HG02571 (cell line): ENCODE measurements around the gene THUMPD1.
A peak's percentile ranks its signal among the peaks of the same experiment; 100 is the strongest.
"Not testable (repeated sequence)": the region's sequence is repeated elsewhere in the genome, so short reads cannot be mapped to it uniquely, and the experiment has no call there.

Experiments
- ATAC-seq: cut with Tn5 transposase; IDR thresholded peaks from one replicate; pipeline ENCODE4 v1.9.1; 2021; ENCODE audit warnings: mild to moderate bottlenecking, moderate library complexity; ENCODE audit not compliant: unreplicated experiment

The THUMPD1 gene

GRCh38 chr16:20750558-20750957 is 8.9 kb upstream of the THUMPD1 start:
- ATAC-seq: no peak

GRCh38 chr16:20749474-20749873 is 7.9 kb upstream of the THUMPD1 start:
- ATAC-seq: no peak

- no peak for ATAC-seq
Observed at GRCh38 chr16:20747030-20747816, 5.6 kb upstream of the THUMPD1 start.

GRCh38 chr16:20746461-20746860 is 4.8 kb upstream of the THUMPD1 start:
- ATAC-seq: no peak

- no peak for ATAC-seq
Observed at GRCh38 chr16:20744922-20745440, 3.4 kb upstream of the THUMPD1 start.

GRCh38 chr16:20743591-20743990 is 2.0 kb upstream of the THUMPD1 start:
- no peak for ATAC-seq

GRCh38 chr16:20740901-20741521 is 607 bp downstream of the THUMPD1 start:
- peak; percentile 80 for ATAC-seq

- no peak for ATAC-seq
Observed at GRCh38 chr16:20740007-20740883, 1.4 kb downstream of the THUMPD1 start.

- no peak for ATAC-seq
Observed at GRCh38 chr16:20735490-20735889, 6.1 kb downstream of the THUMPD1 start.

GRCh38 chr16:20734782-20735181 is 6.8 kb downstream of the THUMPD1 start:
- ATAC-seq: no peak

GRCh38 chr16:20734056-20734455 is 7.6 kb downstream of the THUMPD1 start:
- no peak for ATAC-seq

GRCh38 chr16:20729141-20729540 is 12.5 kb downstream of the THUMPD1 start:
- ATAC-seq: no peak

- no peak for ATAC-seq
Observed at GRCh38 chr16:20727181-20727580, 14.4 kb downstream of the THUMPD1 start.

GRCh38 chr16:20726661-20727060 is 15.0 kb downstream of the THUMPD1 start:
- ATAC-seq: no peak

- no peak for ATAC-seq
Observed at GRCh38 chr16:20720251-20720650, 21.4 kb downstream of the THUMPD1 start.

GRCh38 chr16:20717718-20718117 is 23.9 kb downstream of the THUMPD1 start:
- ATAC-seq: not testable (repeated sequence)

GRCh38 chr16:20711277-20711911 is 30.2 kb downstream of the THUMPD1 start:
- no peak for ATAC-seq

- not testable (repeated sequence) for ATAC-seq
Observed at GRCh38 chr16:20708129-20708528, 33.5 kb downstream of the THUMPD1 start.

- no peak for ATAC-seq
Observed at GRCh38 chr16:20707461-20707860, 34.2 kb downstream of the THUMPD1 start.

GRCh38 chr16:20705972-20706371 is 35.6 kb downstream of the THUMPD1 start:
- ATAC-seq: not testable (repeated sequence)

- no peak for ATAC-seq
Observed at GRCh38 chr16:20704281-20704680, 37.3 kb downstream of the THUMPD1 start.
